Uterine smooth muscle cell (primary cell): ENCODE results near the gene SLC7A9. TPM values are rescaled to one million over a fixed set of nuclear protein-coding genes. Genes with fewer than 3 reads are reported as not detected.

Experiments used
- total RNA-seq: library from RNA; depleted of rRNA; stranded (reverse); fragments of >200 nt; gene quantifications from 2 replicates; pipeline ENCODE4 v1.2.3, GENCODE V29; 2014

SLC7A9 gene
- 0.25 TPM in 1 of 2 replicates, not detected in the other for total RNA-seq

GRCh38 chr19:32869369-32869965, at the start of gene SLC7A9:
Gene SLC7A9, minus strand, starts transcription at chr19:32869767. Its CDS starts 1,233 bp downstream, at chr19:32868534.

Other genes with a start within 250 kb of the SLC7A9 start
- 44.9 and 52.6 TPM in 2 replicates for gene ANKRD27, start 194.6 kb downstream of the SLC7A9 start, total RNA-seq
- gene RGS9BP, start 193.9 kb downstream of the SLC7A9 start, total RNA-seq: 0.22 and 0.50 TPM in 2 replicates
- gene NUDT19, start 177.9 kb downstream of the SLC7A9 start, total RNA-seq: 4.9 and 5.1 TPM in 2 replicates
- gene TDRD12, start 150.0 kb downstream of the SLC7A9 start, total RNA-seq: 0.11 and 0.37 TPM in 2 replicates
- gene CEP89, start 102.2 kb upstream of the SLC7A9 start, total RNA-seq: 13.5 and 14.0 TPM in 2 replicates
- gene FAAP24, start 102.5 kb upstream of the SLC7A9 start, total RNA-seq: 1.9 and 3.0 TPM in 2 replicates
- 2.0 and 3.5 TPM in 2 replicates for gene RHPN2, start 195.1 kb upstream of the SLC7A9 start, total RNA-seq
- gene GPATCH1, start 211.4 kb upstream of the SLC7A9 start, total RNA-seq: 7.1 and 7.7 TPM in 2 replicates